Neural crest cell (in vitro differentiated cells): ENCODE results near the gene NOTCH1. TPM values are rescaled to one million over a fixed set of nuclear protein-coding genes. Genes with fewer than 3 reads are reported as not detected.

ENCODE experiments used
- DNase-seq: peaks from one replicate; pipeline ENCODE4 v3.0.0; 2021; ENCODE audit warnings: low read depth, mixed read lengths, low spot score
- H3K27ac Mint-ChIP-seq: one replicate; pipeline ENCODE4 v1.8.0; 2021; ENCODE audit warnings: mild to moderate bottlenecking, mixed read lengths; ENCODE audit not compliant: unreplicated experiment
- H3K27me3 Mint-ChIP-seq: 2 replicates; pipeline ENCODE4 v1.8.0; 2021; ENCODE audit warnings: low read depth, mild to moderate bottlenecking, mixed read lengths
- H3K36me3 Mint-ChIP-seq: 2 replicates; pipeline ENCODE4 v1.8.0; 2021; ENCODE audit warnings: low read depth, mild to moderate bottlenecking, mixed read lengths
- H3K4me1 Mint-ChIP-seq: 2 replicates; pipeline ENCODE4 v1.8.0; 2021; ENCODE audit warnings: mixed read lengths
- H3K4me3 Mint-ChIP-seq: one replicate; pipeline ENCODE4 v1.8.0; 2021; ENCODE audit warnings: mild to moderate bottlenecking, mixed read lengths
- H3K9me3 Mint-ChIP-seq: 2 replicates; pipeline ENCODE4 v1.8.0; 2021; ENCODE audit warnings: mixed read lengths
- total RNA-seq: library from RNA; stranded (reverse); gene quantifications from 2 replicates; pipeline ENCODE4 v1.2.1, GENCODE V29; 2021
- TF ChIP-seq, protein P1 (sequence below): fragments of 200-600 bp; sonication (generic); conservative IDR thresholded peaks from 2 replicates; pipeline ENCODE4 v1.5.0; 2021; ENCODE audit warnings: antibody characterized with exemption, mild to moderate bottlenecking

NOTCH1 gene
- total RNA-seq, 1 donor from 2014 or later, result 99.7 TPM

- Mint-ChIP-seq H3K4me1 (no peaks in the 10 kb centered on the region), H3K27ac (no peak overlapping the region), H3K27me3 (no peaks in the 10 kb centered on the region), H3K9me3 (no peaks in the 10 kb centered on the region), H3K4me3 (no peak overlapping the region), H3K36me3 (peaks cover 6% of the 10 kb centered on the region)
- DNase-seq, result no peak
- TF ChIP-seq, protein P1, sequence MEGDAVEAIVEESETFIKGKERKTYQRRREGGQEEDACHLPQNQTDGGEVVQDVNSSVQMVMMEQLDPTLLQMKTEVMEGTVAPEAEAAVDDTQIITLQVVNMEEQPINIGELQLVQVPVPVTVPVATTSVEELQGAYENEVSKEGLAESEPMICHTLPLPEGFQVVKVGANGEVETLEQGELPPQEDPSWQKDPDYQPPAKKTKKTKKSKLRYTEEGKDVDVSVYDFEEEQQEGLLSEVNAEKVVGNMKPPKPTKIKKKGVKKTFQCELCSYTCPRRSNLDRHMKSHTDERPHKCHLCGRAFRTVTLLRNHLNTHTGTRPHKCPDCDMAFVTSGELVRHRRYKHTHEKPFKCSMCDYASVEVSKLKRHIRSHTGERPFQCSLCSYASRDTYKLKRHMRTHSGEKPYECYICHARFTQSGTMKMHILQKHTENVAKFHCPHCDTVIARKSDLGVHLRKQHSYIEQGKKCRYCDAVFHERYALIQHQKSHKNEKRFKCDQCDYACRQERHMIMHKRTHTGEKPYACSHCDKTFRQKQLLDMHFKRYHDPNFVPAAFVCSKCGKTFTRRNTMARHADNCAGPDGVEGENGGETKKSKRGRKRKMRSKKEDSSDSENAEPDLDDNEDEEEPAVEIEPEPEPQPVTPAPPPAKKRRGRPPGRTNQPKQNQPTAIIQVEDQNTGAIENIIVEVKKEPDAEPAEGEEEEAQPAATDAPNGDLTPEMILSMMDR, result no peak
These were observed 78.1 kb downstream of the NOTCH1 start for GRCh38 chr9:136467766-136468165.

DNA sequence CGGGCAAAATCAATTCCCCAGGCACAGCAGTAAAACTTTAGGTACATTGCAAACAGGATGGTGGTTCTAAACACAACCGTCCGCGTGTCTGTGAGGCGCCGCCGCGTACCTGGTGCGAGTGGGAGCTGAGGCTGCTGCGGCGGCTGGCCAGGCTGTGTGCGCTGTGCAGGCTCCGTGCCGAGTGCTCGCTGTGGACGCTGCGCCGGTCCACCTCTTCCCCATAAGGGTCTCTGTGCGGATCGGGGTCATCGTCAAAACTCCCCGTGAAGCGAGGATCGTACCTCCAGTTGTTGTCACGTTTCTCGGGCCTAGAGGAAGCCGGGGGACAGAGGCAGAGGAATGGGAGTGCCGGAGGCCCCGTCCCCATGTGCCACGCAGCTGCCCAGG lies 79.7 kb downstream of the NOTCH1 start:
- Mint-ChIP-seq H3K4me1 (no peaks in the 10 kb centered on the region), H3K9me3 (no peaks in the 10 kb centered on the region), H3K4me3 (no peak overlapping the region), H3K27ac (no peak overlapping the region), H3K36me3 (peaks cover 9% of the 10 kb centered on the region), H3K27me3 (no peaks in the 10 kb centered on the region)
- DNase-seq, result no peak
- TF ChIP-seq, protein P1, result no peak

- peak overlapping the region; percentile 83 for H3K27ac Mint-ChIP-seq
- no peaks in the 10 kb centered on the region for H3K9me3 Mint-ChIP-seq
- no peak overlapping the region for H3K4me3 Mint-ChIP-seq
- H3K27me3 Mint-ChIP-seq, result no peaks in the 10 kb centered on the region
- DNase-seq, result no peak
- H3K36me3 Mint-ChIP-seq, result peaks cover 9% of the 10 kb centered on the region
- TF ChIP-seq, protein P1, result no peak
- no peaks in the 10 kb centered on the region for H3K4me1 Mint-ChIP-seq
These were observed 80.2 kb downstream of the NOTCH1 start for GRCh38 chr9:136465500-136466154.

- Mint-ChIP-seq H3K4me1 (no peaks in the 10 kb centered on the region), H3K9me3 (no peaks in the 10 kb centered on the region), H3K27ac (no peak overlapping the region), H3K36me3 (peaks cover 10% of the 10 kb centered on the region), H3K4me3 (no peak overlapping the region), H3K27me3 (no peaks in the 10 kb centered on the region)
- TF ChIP-seq, protein P1, result no peak
- DNase-seq, result no peak
These were observed 81.6 kb downstream of the NOTCH1 start for GRCh38 chr9:136464241-136464640.

GRCh38 chr9:136463578-136463977 lies 82.3 kb downstream of the NOTCH1 start:
- TF ChIP-seq, protein P1, result no peak
- Mint-ChIP-seq H3K27ac (no peak overlapping the region), H3K36me3 (peaks cover 14% of the 10 kb centered on the region), H3K9me3 (no peaks in the 10 kb centered on the region), H3K4me1 (no peaks in the 10 kb centered on the region), H3K4me3 (no peak overlapping the region), H3K27me3 (no peaks in the 10 kb centered on the region)
- no peak for DNase-seq
